A172 (cell line): ENCODE data around the gene HDGFL2. TPM values are rescaled to one million over a fixed set of nuclear protein-coding genes. Genes with fewer than 3 reads are reported as not detected.
"Not testable (repeated sequence)": the region's sequence is repeated elsewhere in the genome, so short reads cannot be mapped to it uniquely, and the experiment has no call there.

Experiments used
- DNase-seq: peaks from one replicate; pipeline ENCODE4 v3.0.0-alpha.2; 2015; ENCODE audit warnings: low spot score
- total RNA-seq: library from RNA; depleted of rRNA; stranded (reverse); fragments of >200 nt; shearing (Covaris generic); gene quantifications from 2 replicates; pipeline ENCODE4 v1.2.3, GENCODE V29; 2014

The HDGFL2 gene
- total RNA-seq, 1 experiment from 2014 or later: 53.9 TPM

- no peak for DNase-seq
These were observed 59.6 kb downstream of the HDGFL2 start for GRCh38 chr19:4531562-4532165.

GRCh38 chr19:4533334-4533733 lies 61.2 kb downstream of the HDGFL2 start:
- DNase-seq: no peak

GRCh38 chr19:4533835-4534424 lies 61.8 kb downstream of the HDGFL2 start:
- DNase-seq: no peak

GRCh38 chr19:4534836-4535658 lies 63.0 kb downstream of the HDGFL2 start, which contains the start of gene PLIN5:
Gene PLIN5 (minus strand): TSS chr19:4535224. CDS start chr19:4534074, 1,150 bp downstream.
- DNase-seq: no peak

GRCh38 chr19:4536798-4537197 lies 64.7 kb downstream of the HDGFL2 start:
- DNase-seq: no peak

GRCh38 chr19:4537953-4538600 lies 66.0 kb downstream of the HDGFL2 start:
- DNase-seq: no peak

- DNase-seq: no peak
These were observed 66.5 kb downstream of the HDGFL2 start for GRCh38 chr19:4538601-4538954.

- no peak for DNase-seq
These were observed 67.1 kb downstream of the HDGFL2 start for GRCh38 chr19:4539169-4539692.

- no peak for DNase-seq
These were observed 67.8 kb downstream of the HDGFL2 start, which contains the start of gene LRG1 for GRCh38 chr19:4539693-4540581. Gene LRG1 (minus strand): TSS chr19:4540036. CDS start chr19:4540013, 23 bp downstream.

- no peak for DNase-seq
These were observed 69.2 kb downstream of the HDGFL2 start for GRCh38 chr19:4541114-4541805.

- not testable (repeated sequence) for DNase-seq
These were observed 69.7 kb downstream of the HDGFL2 start for GRCh38 chr19:4541806-4542145.

GRCh38 chr19:4542896-4543841 lies 71.1 kb downstream of the HDGFL2 start:
- DNase-seq: no peak

GRCh38 chr19:4543842-4544647 lies 71.9 kb downstream of the HDGFL2 start:
- no peak for DNase-seq

GRCh38 chr19:4547303-4548237 lies 75.5 kb downstream of the HDGFL2 start:
- DNase-seq: no peak

GRCh38 chr19:4548238-4548584 lies 76.1 kb downstream of the HDGFL2 start:
- no peak for DNase-seq

- no peak for DNase-seq
These were observed 77.9 kb downstream of the HDGFL2 start for GRCh38 chr19:4550018-4550417.

- DNase-seq: no peak
These were observed 78.5 kb downstream of the HDGFL2 start for GRCh38 chr19:4550479-4551050.
